ENCODE measurements around the gene TP53I13. TPM values are rescaled to one million over a fixed set of nuclear protein-coding genes. Genes with fewer than 3 reads are reported as not detected.

The TP53I13 gene
- total and polyA plus RNA-seq, 10 of the 15 experiments (the other 5 are each of a cell fraction or from before 2014, with no cell fraction given): 0.31 to 45.1 (median 19.5) TPM; not detected in 1

- TF ChIP-seq GATAD2B (conservative IDR thresholded peaks at IDR 0.05; ENCODE audit: low read depth) (peak; percentile 61; the same call in 1 of the 2 replicates), CHD1 (IDR thresholded peaks at IDR 0.05; ENCODE audit: low read depth, low read length) (no peak), SMARCA5 (IDR thresholded peaks at IDR 0.05) (peak; percentile 25; the same call in 1 of the 2 replicates), ATF3 (IDR thresholded peaks at IDR 0.05; ENCODE audit: borderline replicate concordance, extremely low read depth, low read depth, low read length) (no peak), CUX1 (IDR thresholded peaks at IDR 0.05; ENCODE audit: insufficient replicate concordance, low read depth, low read length) (no peak), HDGF (IDR thresholded peaks at IDR 0.05) (peak; percentile 2; the same call in 1 of the 2 replicates), NBN (IDR thresholded peaks at IDR 0.05) (no peak), HSF1 (IDR thresholded peaks at IDR 0.05; ENCODE audit: low read depth, low read length) (no peak), MYB (IDR thresholded peaks at IDR 0.05; ENCODE audit: borderline replicate concordance, low read depth, low read length) (no peak), EED (IDR thresholded peaks at IDR 0.05; ENCODE audit: low read depth) (no peak), RAD21 (IDR thresholded peaks at IDR 0.05; ENCODE audit: insufficient read depth, low read depth, low read length) (no peak), PRDM15 (CRISPR knock-in tag; IDR thresholded peaks at IDR 0.05) (no peak), ZBTB11 (CRISPR knock-in tag; IDR thresholded peaks at IDR 0.05) (no peak), CEBPB (IDR thresholded peaks at IDR 0.05; ENCODE audit: borderline replicate concordance in 1 of 2, low read depth in 2 of 2, low read length in 2 of 2) (no peak)
Observed at GRCh38 chr17:29566473-29567303, 1.8 kb upstream of the TP53I13 start, which contains the start of gene ABHD15 (continued).
